Mucosa of descending colon (tissue), 3 donors: ENCODE data around the gene SHE. TPM values are rescaled to one million over a fixed set of nuclear protein-coding genes. Genes with fewer than 3 reads are reported as not detected.
"Not testable (repeated sequence)": the region's sequence is repeated elsewhere in the genome, so short reads cannot be mapped to it uniquely, and the experiment has no call there.

ENCODE experiments used
- ATAC-seq: fragments of 200-7000 bp; cut with Tn5 transposase; one replicate; pipeline ENCODE4 v1.9.1; 2020; ENCODE audit warnings: mild to moderate bottlenecking, moderate library complexity
- DNase-seq, 3 donors: peaks; one replicate each; pipeline ENCODE4 v3.0.0-alpha.2; 2020
- H3K36me3 ChIP-seq: fragments of 200-600 bp; one replicate; pipeline ENCODE4 v1.8.0; 2021; ENCODE audit warnings: low read depth, mild to moderate bottlenecking
- H3K4me1 ChIP-seq: fragments of 200-600 bp; one replicate; pipeline ENCODE4 v1.8.0; 2021; ENCODE audit warnings: low read depth, mild to moderate bottlenecking
- H3K4me3 ChIP-seq: fragments of 200-600 bp; one replicate; pipeline ENCODE4 v1.8.0; 2021; ENCODE audit warnings: mild to moderate bottlenecking
- H3K9me3 ChIP-seq: fragments of 200-600 bp; one replicate; pipeline ENCODE4 v1.8.0; 2021; ENCODE audit warnings: mild to moderate bottlenecking
- intact Hi-C, 2 donors: fragments of 100-400 bp; cut with DNase I in 1 of 2; cut with micrococcal nuclease in 1 of 2; formaldehyde crosslinking; loops; one replicate each; pipeline versions ENCODE4 v1.11.0 to v1.11.1; 2022; cut with DNase I, micrococcal nuclease
- total RNA-seq, 3 donors: library from RNA; stranded (reverse); fragmentation: NEBNext Ultra II Directional in 2 of 3; extraction: Animal tissue kit (Norgen Biotek cat#: 25700) in 2 of 3; gene quantifications; one replicate each; pipeline versions ENCODE4 v1.2.1 to v1.2.4, GENCODE V29; 2021 to 2023
- TF ChIP-seq, protein P1 (sequence below): fragments of 200-600 bp; IDR thresholded peaks from one replicate; pipeline ENCODE4 v1.8.0; 2022; ENCODE audit warnings: antibody characterized with exemption, mild to moderate bottlenecking
- donor health status: DM: no; HTN: no; CAD: no; lungs with moderate emphysema.
- donor health status: DM: no; HTN: no; CAD: no.
- donor health status: DM: no; HTN: yes; CAD: no.

SHE gene
- total RNA-seq, 3 donors from 2014 or later = 3.6 to 7.7 (median 6.0) TPM

DNA sequence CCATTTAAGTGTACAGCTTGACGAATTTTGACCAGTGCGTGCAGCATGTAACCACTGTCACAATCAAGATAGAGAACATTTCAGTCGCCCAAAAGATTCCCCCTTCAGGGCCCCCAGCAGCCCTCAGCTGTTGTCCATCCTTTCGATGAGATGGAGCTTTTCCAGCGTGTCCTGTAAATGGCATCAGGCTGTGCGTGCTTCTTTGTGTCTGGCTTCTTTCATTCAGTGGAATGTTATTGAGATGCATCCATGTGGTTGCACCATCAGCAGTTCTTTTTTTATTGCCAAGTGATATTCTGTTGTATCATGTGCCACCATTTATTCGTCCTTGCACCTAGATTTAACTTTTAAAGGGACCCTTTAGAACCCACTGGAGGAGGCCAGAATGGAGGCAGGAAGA is 34.4 kb upstream of the SHE start:
- no peaks in the 10 kb centered on the region for H3K4me1 ChIP-seq
- DNase-seq (no peak), ATAC-seq (no peak)
- intact Hi-C loops = no loop called here
- H3K36me3 ChIP-seq = no peaks in the 10 kb centered on the region
- TF ChIP-seq, protein P1, sequence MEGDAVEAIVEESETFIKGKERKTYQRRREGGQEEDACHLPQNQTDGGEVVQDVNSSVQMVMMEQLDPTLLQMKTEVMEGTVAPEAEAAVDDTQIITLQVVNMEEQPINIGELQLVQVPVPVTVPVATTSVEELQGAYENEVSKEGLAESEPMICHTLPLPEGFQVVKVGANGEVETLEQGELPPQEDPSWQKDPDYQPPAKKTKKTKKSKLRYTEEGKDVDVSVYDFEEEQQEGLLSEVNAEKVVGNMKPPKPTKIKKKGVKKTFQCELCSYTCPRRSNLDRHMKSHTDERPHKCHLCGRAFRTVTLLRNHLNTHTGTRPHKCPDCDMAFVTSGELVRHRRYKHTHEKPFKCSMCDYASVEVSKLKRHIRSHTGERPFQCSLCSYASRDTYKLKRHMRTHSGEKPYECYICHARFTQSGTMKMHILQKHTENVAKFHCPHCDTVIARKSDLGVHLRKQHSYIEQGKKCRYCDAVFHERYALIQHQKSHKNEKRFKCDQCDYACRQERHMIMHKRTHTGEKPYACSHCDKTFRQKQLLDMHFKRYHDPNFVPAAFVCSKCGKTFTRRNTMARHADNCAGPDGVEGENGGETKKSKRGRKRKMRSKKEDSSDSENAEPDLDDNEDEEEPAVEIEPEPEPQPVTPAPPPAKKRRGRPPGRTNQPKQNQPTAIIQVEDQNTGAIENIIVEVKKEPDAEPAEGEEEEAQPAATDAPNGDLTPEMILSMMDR = no peak
- H3K9me3 ChIP-seq = no peaks in the 10 kb centered on the region
- H3K4me3 ChIP-seq = no peak overlapping the region

DNA sequence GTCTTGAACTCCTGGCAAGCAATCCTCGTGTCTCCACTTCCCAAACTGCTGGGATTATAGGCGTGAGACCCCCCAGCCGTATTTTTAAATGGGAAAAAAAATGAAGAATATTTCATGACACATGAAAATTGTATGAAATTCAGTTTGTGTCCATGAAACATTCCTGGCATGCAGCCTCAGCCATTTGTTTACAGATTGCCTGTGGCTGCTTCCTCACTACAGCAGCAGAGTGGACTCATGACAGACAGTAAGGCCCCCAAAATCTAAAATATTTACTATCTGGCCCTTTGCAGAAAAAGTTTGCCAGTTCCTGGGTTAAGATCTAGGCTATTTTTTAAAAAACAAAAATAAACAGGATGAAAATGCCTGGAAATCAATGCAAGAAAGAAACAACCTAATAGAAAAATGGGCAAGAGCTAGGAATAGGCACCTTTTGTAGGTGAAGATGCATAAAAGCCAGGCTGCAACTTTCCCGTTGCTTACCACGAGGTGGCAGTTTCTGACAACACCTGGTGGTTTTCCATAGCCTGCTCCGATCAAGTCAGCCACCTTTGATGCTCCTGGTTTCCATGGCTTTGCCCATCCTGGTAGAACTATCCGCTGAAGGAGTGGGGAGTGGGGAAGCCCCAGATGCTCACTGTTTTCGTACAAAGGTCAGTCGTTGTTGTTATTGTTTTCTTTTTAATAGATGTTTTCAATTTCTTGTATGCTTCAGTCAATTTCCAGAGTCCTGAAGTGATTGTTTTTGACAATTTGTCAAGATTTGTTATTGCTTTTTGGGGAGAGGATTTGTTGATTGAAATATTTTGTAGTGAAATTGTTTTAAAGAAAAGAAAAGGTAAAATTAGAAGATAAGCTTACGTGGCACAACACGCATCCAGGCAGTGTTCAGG is 32.0 kb upstream of the SHE start:
- no peaks in the 10 kb centered on the region for H3K9me3 ChIP-seq
- no peaks in the 10 kb centered on the region for H3K36me3 ChIP-seq
- ATAC-seq = peak; percentile 64
- H3K4me3 ChIP-seq = no peak overlapping the region
- intact Hi-C loops = no loop called here
- DNase-seq = peak in 2 of 3 donors; percentile 38 to 73
- TF ChIP-seq, protein P1 = peak; percentile 21
- H3K4me1 ChIP-seq = no peaks in the 10 kb centered on the region

DNA sequence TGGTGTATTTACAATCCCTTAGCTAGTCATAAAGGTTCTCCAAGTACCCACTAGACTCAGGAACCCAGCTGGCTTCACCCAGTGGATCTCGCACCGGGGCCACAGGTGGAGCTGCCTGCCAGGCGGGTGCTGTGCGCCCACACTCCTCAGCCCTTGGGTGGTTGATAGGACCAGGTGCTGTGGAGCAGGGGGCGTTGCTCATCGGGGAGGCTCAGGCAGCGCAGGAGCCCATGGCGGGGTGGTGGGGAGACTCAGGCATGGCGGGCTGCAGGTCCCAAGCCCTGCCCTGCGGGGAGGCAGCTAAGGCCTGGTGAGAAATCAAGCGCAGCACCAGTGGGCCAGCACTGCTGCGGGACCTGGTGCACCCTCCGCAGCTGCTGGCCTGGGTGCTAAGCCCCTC is 29.7 kb upstream of the SHE start:
- H3K4me1 ChIP-seq, H3K36me3 ChIP-seq, H3K9me3 ChIP-seq, DNase-seq, ATAC-seq, H3K4me3 ChIP-seq, intact Hi-C loops: not testable (repeated sequence)

DNA sequence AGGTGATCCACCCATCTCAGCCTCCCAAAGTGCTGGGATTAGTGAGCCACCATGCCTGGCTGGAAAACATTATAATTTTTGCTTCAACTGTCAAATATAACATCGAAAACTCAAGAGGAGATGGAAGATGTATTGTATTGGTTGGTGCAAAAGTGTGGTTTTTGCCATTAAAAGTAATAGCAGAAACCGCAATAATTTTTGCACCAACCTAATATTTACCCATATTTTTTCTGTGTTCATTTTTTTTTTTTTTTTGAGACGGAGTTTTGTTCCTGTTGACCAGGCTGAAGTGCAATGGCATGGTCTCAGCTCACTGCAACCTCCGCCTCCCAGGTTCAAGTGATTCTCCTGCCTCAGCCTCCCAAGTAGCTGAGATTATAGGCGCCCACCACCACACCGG is 27.1 kb upstream of the SHE start:
- intact Hi-C loops = no loop called here
- no peak overlapping the region for H3K4me3 ChIP-seq
- no peaks in the 10 kb centered on the region for H3K9me3 ChIP-seq
- no peak for DNase-seq
- no peaks in the 10 kb centered on the region for H3K4me1 ChIP-seq
- no peaks in the 10 kb centered on the region for H3K36me3 ChIP-seq
- TF ChIP-seq, protein P1 = no peak
- no peak for ATAC-seq

DNA sequence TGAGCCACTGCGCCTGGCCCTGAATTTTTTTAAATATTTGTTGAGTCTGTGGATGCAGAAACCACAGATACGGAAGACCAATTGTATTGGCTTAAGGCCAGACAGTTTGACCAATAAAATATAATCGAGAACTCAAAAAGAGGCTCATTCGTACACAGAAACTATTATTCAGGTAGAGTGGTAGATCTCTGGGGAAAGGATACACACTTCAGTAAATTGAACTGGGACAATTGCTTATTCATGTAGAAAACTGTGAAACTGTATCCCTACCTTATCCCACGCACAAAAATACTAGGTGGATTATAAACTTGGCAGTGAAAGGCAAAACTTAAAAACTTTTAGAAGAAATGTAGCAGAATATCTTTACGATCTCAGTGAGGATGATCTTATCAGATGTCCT is 25.0 kb upstream of the SHE start:
- no peaks in the 10 kb centered on the region for H3K4me1 ChIP-seq
- DNase-seq (no peak), ATAC-seq (no peak)
- no peak overlapping the region for H3K4me3 ChIP-seq
- no peaks in the 10 kb centered on the region for H3K36me3 ChIP-seq
- no peaks in the 10 kb centered on the region for H3K9me3 ChIP-seq
- TF ChIP-seq, protein P1 = no peak
- intact Hi-C loops = no loop called here

DNA sequence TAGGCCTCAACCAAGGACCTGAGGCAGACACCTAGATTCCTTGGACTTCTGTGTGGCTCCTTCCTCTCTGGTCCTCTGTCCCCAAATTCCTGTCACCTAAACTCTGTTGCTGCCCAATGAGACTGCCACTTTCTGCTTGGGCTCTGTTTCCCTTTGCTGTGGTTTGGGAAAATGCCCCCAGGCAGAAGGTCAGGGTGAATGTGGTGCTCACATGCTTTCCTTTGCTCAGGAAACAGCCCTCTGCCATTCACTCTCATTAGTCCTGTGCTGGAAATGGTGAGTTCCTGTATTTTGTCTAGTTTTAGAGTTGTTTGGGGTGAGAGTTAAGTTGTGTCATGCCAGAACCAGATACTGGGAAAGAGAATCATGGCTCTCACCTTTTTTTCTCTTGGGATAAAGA is 22.7 kb upstream of the SHE start:
- DNase-seq = no peak
- Histone ChIP-seq H3K9me3 (no peaks in the 10 kb centered on the region), H3K4me3 (no peak overlapping the region), H3K4me1 (no peaks in the 10 kb centered on the region), H3K36me3 (no peaks in the 10 kb centered on the region)
- intact Hi-C loops = no loop called here
- no peak for ATAC-seq
- TF ChIP-seq, protein P1 = no peak
